HepG2 (cell line): ENCODE results near the gene MAGI1.

ENCODE experiments used
- NR3C1 ChIP-seq: sonication (generic); formaldehyde crosslinking; IDR thresholded peaks from 2 replicates; pipeline ENCODE4 v1.4.0; 2020; ENCODE audit warnings: missing genetic modification reagents
- POLR2AphosphoS5 ChIP-seq: IDR thresholded peaks from 2 replicates; pipeline ENCODE4 v1.6.1; 2012; ENCODE audit warnings: low read depth, low read length
- RAD21 ChIP-seq: fragments of 450-650 bp; formaldehyde crosslinking; IDR thresholded peaks from 2 replicates; pipeline ENCODE4 v1.5.0; 2020; ENCODE audit warnings: mild to moderate bottlenecking
- SP1 ChIP-seq, 2 experiments: fragments of 450-650 bp in 1 of 2; sonication (generic) in 1 of 2; formaldehyde crosslinking in 1 of 2; IDR thresholded peaks; 2 replicates each; pipeline versions ENCODE4 v1.4.0 to v1.6.1; 2016 to 2020; ENCODE audit warnings: missing genetic modification reagents in 1 of 2
- ZNF331 ChIP-seq: sonication (generic); formaldehyde crosslinking; IDR thresholded peaks from 2 replicates; pipeline ENCODE4 v1.4.0; 2020; ENCODE audit warnings: missing genetic modification reagents
- ZZZ3 ChIP-seq: sonication (generic); formaldehyde crosslinking; IDR thresholded peaks from 2 replicates; pipeline ENCODE4 v1.4.0; 2020; ENCODE audit warnings: missing genetic modification reagents, mild to moderate bottlenecking, borderline replicate concordance
- TF ChIP-seq, protein P1 (sequence below), 2 experiments: IDR thresholded peaks; 2 replicates each; pipeline ENCODE4 v1.6.1; 2011 to 2012; ENCODE audit warnings: low read length in 2 of 2, borderline replicate concordance in 1 of 2, low read depth in 1 of 2, mild to moderate bottlenecking in 1 of 2, moderate library complexity in 1 of 2

GRCh38 chr3:65820600-65820999 lies 218.1 kb downstream of the MAGI1 start:
- TF ChIP-seq POLR2AphosphoS5 = no peak
- TF ChIP-seq ZNF331 = no peak
- TF ChIP-seq NR3C1 (CRISPR knock-in tag) = no peak
- no peak for TF ChIP-seq ZZZ3 (CRISPR knock-in tag)
- no peak for TF ChIP-seq RAD21
- TF ChIP-seq SP1 (IDR thresholded peaks at IDR 0.05) = no peak
- TF ChIP-seq SP1 (CRISPR knock-in tag; IDR thresholded peaks at IDR 0.05) = no peak
- TF ChIP-seq, protein P1, sequence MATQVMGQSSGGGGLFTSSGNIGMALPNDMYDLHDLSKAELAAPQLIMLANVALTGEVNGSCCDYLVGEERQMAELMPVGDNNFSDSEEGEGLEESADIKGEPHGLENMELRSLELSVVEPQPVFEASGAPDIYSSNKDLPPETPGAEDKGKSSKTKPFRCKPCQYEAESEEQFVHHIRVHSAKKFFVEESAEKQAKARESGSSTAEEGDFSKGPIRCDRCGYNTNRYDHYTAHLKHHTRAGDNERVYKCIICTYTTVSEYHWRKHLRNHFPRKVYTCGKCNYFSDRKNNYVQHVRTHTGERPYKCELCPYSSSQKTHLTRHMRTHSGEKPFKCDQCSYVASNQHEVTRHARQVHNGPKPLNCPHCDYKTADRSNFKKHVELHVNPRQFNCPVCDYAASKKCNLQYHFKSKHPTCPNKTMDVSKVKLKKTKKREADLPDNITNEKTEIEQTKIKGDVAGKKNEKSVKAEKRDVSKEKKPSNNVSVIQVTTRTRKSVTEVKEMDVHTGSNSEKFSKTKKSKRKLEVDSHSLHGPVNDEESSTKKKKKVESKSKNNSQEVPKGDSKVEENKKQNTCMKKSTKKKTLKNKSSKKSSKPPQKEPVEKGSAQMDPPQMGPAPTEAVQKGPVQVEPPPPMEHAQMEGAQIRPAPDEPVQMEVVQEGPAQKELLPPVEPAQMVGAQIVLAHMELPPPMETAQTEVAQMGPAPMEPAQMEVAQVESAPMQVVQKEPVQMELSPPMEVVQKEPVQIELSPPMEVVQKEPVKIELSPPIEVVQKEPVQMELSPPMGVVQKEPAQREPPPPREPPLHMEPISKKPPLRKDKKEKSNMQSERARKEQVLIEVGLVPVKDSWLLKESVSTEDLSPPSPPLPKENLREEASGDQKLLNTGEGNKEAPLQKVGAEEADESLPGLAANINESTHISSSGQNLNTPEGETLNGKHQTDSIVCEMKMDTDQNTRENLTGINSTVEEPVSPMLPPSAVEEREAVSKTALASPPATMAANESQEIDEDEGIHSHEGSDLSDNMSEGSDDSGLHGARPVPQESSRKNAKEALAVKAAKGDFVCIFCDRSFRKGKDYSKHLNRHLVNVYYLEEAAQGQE (IDR thresholded peaks at IDR 0.05; ENCODE audit: borderline replicate concordance in 1 of 2, low read depth in 1 of 2, low read length in 2 of 2) = no peak
